Measurements from ENCODE around the gene INCENP. TPM values are rescaled to one million over a fixed set of nuclear protein-coding genes. Genes with fewer than 3 reads are reported as not detected.

Gene INCENP
- total RNA-seq, 1 donor from 2014 or later, result 3.4 TPM

DNA sequence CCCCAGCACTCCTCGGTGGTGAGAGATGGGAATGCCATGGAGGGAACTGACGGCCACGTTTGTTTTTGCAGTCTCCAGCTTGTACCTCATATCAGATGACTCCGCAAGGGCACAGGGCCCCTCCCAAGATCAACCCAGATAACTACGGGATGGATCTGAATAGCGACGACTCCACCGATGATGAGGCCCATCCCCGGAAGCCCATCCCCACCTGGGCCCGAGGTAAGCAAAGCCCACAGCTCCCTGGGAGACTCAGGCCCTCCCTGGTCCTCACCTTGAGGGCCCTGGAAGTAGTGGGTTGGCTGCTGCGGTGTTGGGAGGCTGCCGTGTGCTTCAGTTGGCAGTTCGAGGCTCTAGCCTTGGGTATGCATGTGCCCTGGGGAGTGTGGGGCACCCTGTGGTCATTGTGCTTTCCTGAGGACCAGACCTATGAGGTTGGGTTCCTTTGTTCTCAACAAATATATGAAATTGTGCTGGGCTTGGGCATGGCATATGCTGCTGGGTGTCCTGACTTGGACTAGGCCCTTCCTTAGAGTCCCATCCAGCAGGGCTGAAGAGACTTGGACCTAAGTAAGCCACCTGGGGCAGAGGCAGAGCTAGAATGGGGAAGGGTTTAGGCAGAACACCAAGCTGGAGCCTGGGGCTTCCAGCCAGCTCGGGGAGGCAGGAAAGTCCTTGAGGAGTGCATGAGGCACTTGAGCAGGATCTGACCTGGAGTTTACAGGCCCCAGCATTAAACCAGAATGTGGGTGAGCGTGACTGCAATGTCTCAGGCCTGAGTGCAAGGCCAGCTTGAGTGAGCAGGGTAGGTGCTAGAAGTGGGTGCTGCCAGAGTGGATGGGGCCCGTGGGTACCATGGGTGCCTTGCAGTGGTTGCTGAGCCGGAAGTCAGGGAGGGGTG lies 26.4 kb downstream of the INCENP start:
- no peak for DNase-seq (ENCODE audit: low read depth)

DNA sequence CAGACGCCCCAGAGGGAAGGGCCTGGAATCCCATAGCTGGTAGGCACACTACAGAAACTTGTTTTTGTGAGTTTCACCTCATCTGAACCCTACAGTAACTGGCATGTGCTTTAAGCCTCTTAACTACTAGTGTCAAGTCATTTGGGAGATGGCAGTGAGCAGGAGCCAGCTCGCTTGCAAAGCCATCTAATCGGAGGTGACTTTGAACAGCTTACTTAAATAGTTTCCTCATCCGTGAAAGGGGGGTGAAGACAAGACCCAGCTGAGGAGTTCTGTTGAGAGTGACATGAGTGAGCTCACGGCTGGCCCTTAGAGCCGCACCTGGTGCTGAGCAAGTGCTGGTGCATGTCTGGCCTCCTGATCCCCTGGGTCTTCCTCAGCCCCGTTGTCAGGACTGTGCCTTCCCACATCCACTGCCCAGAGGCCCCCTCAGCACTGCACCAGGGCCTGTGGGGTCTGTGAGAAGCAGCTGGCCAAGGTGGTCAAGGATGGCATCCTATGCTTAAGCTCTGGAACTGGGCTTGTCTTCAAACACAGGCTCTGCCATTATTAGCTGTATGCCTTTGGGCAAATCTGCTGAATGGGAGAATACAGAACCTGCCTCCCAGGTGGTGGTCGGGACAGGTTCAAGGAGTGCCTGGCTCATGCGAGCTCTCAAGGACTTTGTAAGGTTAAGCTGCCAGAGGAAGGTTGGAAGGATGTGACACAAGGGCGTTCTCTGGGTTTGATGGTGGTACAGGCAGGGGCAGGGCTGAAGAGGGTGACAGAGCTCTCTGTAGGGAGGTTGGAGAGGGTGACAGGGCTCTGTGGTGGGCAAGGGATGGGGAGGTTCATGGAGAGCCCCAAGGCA lies 27.3 kb downstream of the INCENP start:
- DNase-seq (ENCODE audit: low read depth) (no peak), FAIRE-seq (peak; percentile 92)
- Histone ChIP-seq H3K4me3 (ENCODE audit: low read depth, low read length) (no peak overlapping the region), H3K36me3 (ENCODE audit: control insufficient read depth, insufficient read depth, low read length) (peaks cover 21% of the 10 kb centered on the region), H3K27me3 (ENCODE audit: control insufficient read depth, insufficient read depth, low read length) (no peaks in the 10 kb centered on the region)
- TF ChIP-seq CTCF (IDR thresholded peaks at IDR 0.05; ENCODE audit: insufficient read depth, low read length, severe bottlenecking), result no peak

More for the DNA sequence above, 26.4 kb downstream of the INCENP start:
- no peak for TF ChIP-seq CTCF (IDR thresholded peaks at IDR 0.05; ENCODE audit: insufficient read depth, low read length, severe bottlenecking)
- H3K36me3 ChIP-seq (ENCODE audit: control insufficient read depth, insufficient read depth, low read length), result peaks cover 25% of the 10 kb centered on the region
- peak; percentile 64 for FAIRE-seq
- H3K4me3 ChIP-seq (ENCODE audit: low read depth, low read length), result no peak overlapping the region
- H3K27me3 ChIP-seq (ENCODE audit: control insufficient read depth, insufficient read depth, low read length), result no peaks in the 10 kb centered on the region

- DNase-seq (ENCODE audit: low read depth) (no peak), FAIRE-seq (no peak)
- Histone ChIP-seq H3K4me3 (ENCODE audit: low read depth, low read length) (no peak overlapping the region), H3K27me3 (ENCODE audit: control insufficient read depth, insufficient read depth, low read length) (no peaks in the 10 kb centered on the region), H3K36me3 (ENCODE audit: control insufficient read depth, insufficient read depth, low read length) (peaks cover 21% of the 10 kb centered on the region)
- no peak for TF ChIP-seq CTCF (IDR thresholded peaks at IDR 0.05; ENCODE audit: insufficient read depth, low read length, severe bottlenecking)
These were observed 27.9 kb downstream of the INCENP start for GRCh38 chr11:62151737-62152102.

DNA sequence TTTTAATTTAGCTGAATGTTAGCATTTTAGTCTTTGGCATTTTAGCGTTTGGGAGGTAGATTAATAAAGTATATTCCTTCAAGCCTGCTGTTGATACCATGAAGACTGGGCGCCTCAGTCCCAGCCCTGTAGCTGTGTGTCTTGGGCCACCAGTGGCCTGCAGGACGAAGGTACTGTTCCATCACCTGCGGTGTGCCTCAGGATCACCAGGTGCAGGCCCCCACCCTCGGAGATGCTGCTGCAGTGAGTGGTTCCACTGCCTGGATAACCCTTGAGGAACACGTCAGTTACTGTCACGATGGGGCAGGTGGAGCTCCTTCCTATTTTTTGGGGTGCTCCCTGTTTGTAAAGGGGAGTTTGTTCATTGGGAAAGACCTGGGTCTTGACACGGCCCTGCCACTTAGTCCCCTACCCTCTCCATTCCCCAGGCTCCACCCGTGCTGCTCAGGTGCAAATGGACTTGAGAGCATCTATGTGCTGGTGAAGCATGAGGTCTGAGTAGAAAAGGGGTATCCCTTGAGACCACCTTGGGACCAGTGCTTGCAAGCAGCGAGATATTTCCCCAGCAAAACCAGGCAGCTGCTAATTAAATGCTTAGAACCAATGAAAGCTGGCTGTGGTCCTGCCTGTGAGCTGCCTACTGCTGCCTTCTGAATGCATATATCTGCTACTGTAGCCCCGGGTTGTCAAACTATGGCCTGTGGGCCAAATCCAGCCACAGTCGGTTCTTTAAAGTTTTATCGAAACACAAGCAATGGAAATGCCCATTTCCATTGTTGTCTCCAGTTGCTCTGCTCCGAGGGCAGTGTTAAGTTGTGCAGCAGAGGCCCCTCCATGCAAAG lies 28.7 kb downstream of the INCENP start:
- no peak for TF ChIP-seq CTCF (IDR thresholded peaks at IDR 0.05; ENCODE audit: insufficient read depth, low read length, severe bottlenecking)
- H3K36me3 ChIP-seq (ENCODE audit: control insufficient read depth, insufficient read depth, low read length), result peaks cover 16% of the 10 kb centered on the region
- no peak overlapping the region for H3K4me3 ChIP-seq (ENCODE audit: low read depth, low read length)
- H3K27me3 ChIP-seq (ENCODE audit: control insufficient read depth, insufficient read depth, low read length), result no peaks in the 10 kb centered on the region
- no peak for DNase-seq (ENCODE audit: low read depth)
- FAIRE-seq, result peak; percentile 52

DNA sequence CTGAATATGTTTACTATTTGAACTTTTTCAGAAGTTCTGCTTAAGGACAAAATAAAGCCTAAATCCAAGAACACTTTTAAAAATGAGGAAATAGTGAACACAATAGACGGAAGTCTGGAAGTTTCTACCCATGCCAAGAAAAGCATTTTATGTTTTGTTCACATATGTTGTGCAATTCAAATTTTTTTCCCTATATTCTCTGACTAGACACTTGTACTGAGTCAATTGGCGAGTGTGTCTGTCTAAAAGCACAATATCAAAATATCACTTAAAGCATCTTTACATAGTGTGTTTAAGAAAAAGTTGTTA lies 29.2 kb downstream of the INCENP start:
- H3K27me3 ChIP-seq (ENCODE audit: control insufficient read depth, insufficient read depth, low read length), result no peaks in the 10 kb centered on the region
- FAIRE-seq (no peak), DNase-seq (ENCODE audit: low read depth) (no peak)
- peaks cover 16% of the 10 kb centered on the region for H3K36me3 ChIP-seq (ENCODE audit: control insufficient read depth, insufficient read depth, low read length)
- TF ChIP-seq CTCF (IDR thresholded peaks at IDR 0.05; ENCODE audit: insufficient read depth, low read length, severe bottlenecking), result no peak
- no peak overlapping the region for H3K4me3 ChIP-seq (ENCODE audit: low read depth, low read length)

Measured in bronchial epithelial cell (primary cell).